Esophagus squamous epithelium (tissue), 5 donors: ENCODE results near the gene PPT1. TPM values are rescaled to one million over a fixed set of nuclear protein-coding genes. Genes with fewer than 3 reads are reported as not detected.
"Not testable (repeated sequence)": the region's sequence is repeated elsewhere in the genome, so short reads cannot be mapped to it uniquely, and the experiment has no call there.

ENCODE experiments used
- DNase-seq: peaks from one replicate; lab custom pipeline; 2025; lab: John Stamatoyannopoulos, UW
- H3K27ac ChIP-seq, 4 donors: fragments of 200-600 bp; sonication (generic); one replicate each; pipeline ENCODE4 v1.5.1; 2016 to 2019; ENCODE audit warnings: mild to moderate bottlenecking in 1 of 4
- H3K27me3 ChIP-seq, 4 donors: fragments of 200-600 bp; sonication (generic); 1 replicate in 3 of 4; 2 replicates in 1 of 4; pipeline versions ENCODE4 v1.5.1 to v1.6.0; 2017 to 2021; ENCODE audit warnings: antibody characterized with exemption in 1 of 4
- H3K36me3 ChIP-seq, 3 donors: fragments of 200-600 bp; sonication (generic); one replicate each; pipeline ENCODE4 v1.5.1; 2016 to 2019
- H3K4me1 ChIP-seq, 3 donors: fragments of 200-600 bp; sonication (generic); one replicate each; pipeline ENCODE4 v1.5.1; 2017 to 2019
- H3K4me3 ChIP-seq, 4 donors: fragments of 200-600 bp; sonication (generic); 1 replicate in 3 of 4; 2 replicates in 1 of 4; pipeline ENCODE4 v1.5.1; 2016 to 2019; ENCODE audit warnings: mild to moderate bottlenecking in 2 of 4, moderate library complexity in 1 of 4
- H3K9me3 ChIP-seq, 3 donors: fragments of 200-600 bp; sonication (generic); one replicate each; pipeline ENCODE4 v1.5.1; 2016 to 2019
- CTCF ChIP-seq, 6 experiments: fragments of 450-650 bp in 4 of 6; fragments of 200-600 bp in 2 of 6; sonication (generic) in 2 of 6; IDR thresholded peaks; one replicate each; pipeline ENCODE4 v1.5.1; 2016 to 2019; ENCODE audit warnings: antibody characterized with exemption in 6 of 6, mild to moderate bottlenecking in 4 of 6, moderate library complexity in 4 of 6
- POLR2A ChIP-seq, 4 donors: fragments of 450-650 bp; IDR thresholded peaks; one replicate each; pipeline ENCODE4 v1.6.1; 2017; ENCODE audit warnings: antibody characterized with exemption in 4 of 4, mild to moderate bottlenecking in 4 of 4, moderate library complexity in 3 of 4
- WGBS, 2 donors: methylation state at CpG; one replicate each; pipeline ENCODE4 v1.1.5; 2018; 5-methylcytosine and 5-hydroxymethylcytosine counted together
- intact Hi-C: fragments of 100-400 bp; cut with DNase I; formaldehyde crosslinking; loops from one replicate; pipeline ENCODE4 v1.15.0; 2022
- total RNA-seq, 4 donors: library from RNA; depleted of rRNA; stranded (reverse); fragments of >200 nt; gene quantifications; one replicate each; pipeline ENCODE4 v1.1.0, GENCODE V29; 2016
- donor health status: DM: yes; HTN: yes; CAD: no.

The PPT1 gene
- total RNA-seq, 4 donors from 2014 or later = 27.2 to 43.9 (median 37.6) TPM

GRCh38 chr1:40084750-40085149, 12.3 kb downstream of the PPT1 start:
- not testable (repeated sequence) for H3K9me3 ChIP-seq, H3K4me1 ChIP-seq, DNase-seq, H3K27ac ChIP-seq, H3K27me3 ChIP-seq
- peaks cover 5 to 81% (median 7%) of the 10 kb centered on the region in 3 donors for H3K36me3 ChIP-seq
- intact Hi-C loops = loop anchor here (5.0 to 10.0 kb wide), 2 partner anchors 60 to 253 kb away; no protein-coding TSS in a partner anchor
- 0 to 38% methylated on average over 2 to 8 of the region's 11 CpGs for WGBS, 2 donors
- peak overlapping the region in 1 of 4 donors; percentile 32 for H3K4me3 ChIP-seq
- TF ChIP-seq CTCF (IDR thresholded peaks at IDR 0.05) = peak; percentile 22 to 75 (median 46)

- H3K27ac ChIP-seq = no peak overlapping the region
- 63 to 78% methylated on average over 6 to 7 of the region's 7 CpGs for WGBS, 2 donors
Measured at GRCh38 chr1:40081871-40082270, 15.2 kb downstream of the PPT1 start.

GRCh38 chr1:40079774-40080400, 17.2 kb downstream of the PPT1 start:
- intact Hi-C loops = loop anchor here (5.0 to 10.0 kb wide), 2 partner anchors 65 to 257 kb away; no protein-coding TSS in a partner anchor
- WGBS, 2 donors = 71 to 79% methylated on average over 6 of the region's 6 CpGs

More at GRCh38 chr1:40081871-40082270, 15.2 kb downstream of the PPT1 start:
- Histone ChIP-seq H3K27me3 (no peaks in the 10 kb centered on the region), H3K9me3 (no peaks in the 10 kb centered on the region), H3K36me3 (peaks cover 0 to 75% (median 0%) of the 10 kb centered on the region in 3 donors), H3K4me3 (no peak overlapping the region), H3K4me1 (peaks cover 0 to 15% (median 0%) of the 10 kb centered on the region in 3 donors)
- intact Hi-C loops = loop anchor here (5.0 to 10.0 kb wide), 2 partner anchors 63 to 255 kb away; no protein-coding TSS in a partner anchor
- DNase-seq = no peak
- no peak for TF ChIP-seq POLR2A (IDR thresholded peaks at IDR 0.05)
- no peak for TF ChIP-seq CTCF (IDR thresholded peaks at IDR 0.05)

GRCh38 chr1:40078512-40079333, 18.3 kb downstream of the PPT1 start:
- H3K4me1 ChIP-seq = peaks cover 0 to 21% (median 9%) of the 10 kb centered on the region in 3 donors
- no peaks in the 10 kb centered on the region for H3K9me3 ChIP-seq
- 82% methylated on average over 5 of the region's 5 CpGs for WGBS, 2 donors
- intact Hi-C loops = no loop called here
- H3K36me3 ChIP-seq = peaks cover 0 to 85% (median 3%) of the 10 kb centered on the region in 3 donors
- H3K27me3 ChIP-seq = no peaks in the 10 kb centered on the region
- no peak overlapping the region for H3K4me3 ChIP-seq
- no peak for DNase-seq
- peak overlapping the region in 2 of 4 donors; percentile 6 to 74 for H3K27ac ChIP-seq
- no peak for TF ChIP-seq POLR2A (IDR thresholded peaks at IDR 0.05)
- TF ChIP-seq CTCF (IDR thresholded peaks at IDR 0.05) = peak; percentile 45 to 73 (median 66)

More at GRCh38 chr1:40079774-40080400, 17.2 kb downstream of the PPT1 start:
- no peak for DNase-seq
- peak overlapping the region in 1 of 4 donors; percentile 17 for H3K27ac ChIP-seq
- no peak for TF ChIP-seq CTCF (IDR thresholded peaks at IDR 0.05)
- H3K4me3 ChIP-seq = no peak overlapping the region
- peaks cover 0 to 79% (median 0%) of the 10 kb centered on the region in 3 donors for H3K36me3 ChIP-seq
- H3K27me3 ChIP-seq = no peaks in the 10 kb centered on the region
- peaks cover 0 to 25% (median 9%) of the 10 kb centered on the region in 3 donors for H3K4me1 ChIP-seq
- no peaks in the 10 kb centered on the region for H3K9me3 ChIP-seq
